Smooth muscle cell (in vitro differentiated cells): ENCODE results near the gene CTDP1. TPM values are rescaled to one million over a fixed set of nuclear protein-coding genes. Genes with fewer than 3 reads are reported as not detected.

Experiments used
- DNase-seq: peaks from one replicate; lab custom pipeline; 2025; ENCODE audit not compliant: unreplicated experiment; lab: John Stamatoyannopoulos, UW
- H2AFZ ChIP-seq: fragments of 200-600 bp; sonication (generic); 2 replicates; pipeline ENCODE4 v1.6.0; 2016; ENCODE audit warnings: antibody characterized with exemption, low read depth, mild to moderate bottlenecking
- H3F3A ChIP-seq: fragments of 200-600 bp; sonication (generic); 2 replicates; pipeline ENCODE4 v1.6.0; 2017; ENCODE audit warnings: antibody characterized with exemption, low read depth
- H3K27ac ChIP-seq: fragments of 200-600 bp; sonication (generic); 2 replicates; pipeline ENCODE4 v1.5.1; 2016; ENCODE audit warnings: low read depth, mild to moderate bottlenecking
- H3K27me3 ChIP-seq: fragments of 200-600 bp; sonication (generic); 2 replicates; pipeline ENCODE4 v1.6.1; 2016; ENCODE audit warnings: low read depth, mild to moderate bottlenecking
- H3K36me3 ChIP-seq: fragments of 200-600 bp; sonication (generic); 2 replicates; pipeline ENCODE4 v1.5.1; 2016; ENCODE audit warnings: low read depth
- H3K4me1 ChIP-seq: fragments of 200-600 bp; sonication (generic); 2 replicates; pipeline ENCODE4 v1.5.1; 2016; ENCODE audit warnings: low read depth
- H3K4me2 ChIP-seq: fragments of 200-600 bp; sonication (generic); 2 replicates; pipeline ENCODE4 v1.6.0; 2016; ENCODE audit warnings: mild to moderate bottlenecking
- H3K4me3 ChIP-seq: fragments of 200-600 bp; sonication (generic); 2 replicates; pipeline ENCODE4 v1.5.1; 2016; ENCODE audit warnings: mild to moderate bottlenecking
- H3K79me2 ChIP-seq: fragments of 200-600 bp; sonication (generic); 2 replicates; pipeline ENCODE4 v1.6.0; 2016; ENCODE audit warnings: low read depth, mild to moderate bottlenecking
- H3K9ac ChIP-seq: fragments of 200-600 bp; sonication (generic); 2 replicates; pipeline ENCODE4 v1.6.0; 2016; ENCODE audit warnings: low read depth
- H3K9me3 ChIP-seq: fragments of 200-600 bp; sonication (generic); replicated peaks from 2 replicates; pipeline ENCODE4 v1.5.1; 2016; ENCODE audit warnings: low read depth
- H4K20me1 ChIP-seq: fragments of 200-600 bp; sonication (generic); 2 replicates; pipeline ENCODE4 v1.6.0; 2016; ENCODE audit warnings: low read depth
- CTCF ChIP-seq: fragments of 200-600 bp; sonication (generic); IDR thresholded peaks from 2 replicates; pipeline ENCODE4 v1.5.1; 2017; ENCODE audit warnings: borderline replicate concordance, mild to moderate bottlenecking, antibody characterized with exemption; ENCODE audit not compliant: insufficient read depth, poor library complexity, severe bottlenecking
- WGBS: methylation state at CpG from one replicate; pipeline ENCODE4 v1.1.7; 2016; ENCODE audit warnings: low lambda C conversion rate; 5-methylcytosine and 5-hydroxymethylcytosine counted together
- polyA plus RNA-seq: library from polyadenylated mRNA; unstranded; fragments of >200 nt; fragmentation: Nextera tagmentation; extraction: Ambion mirVana; gene quantifications from 2 replicates; pipeline ENCODE4 v1.2.1, GENCODE V29; 2016
- total RNA-seq: library from RNA; depleted of rRNA; stranded (reverse); fragments of >200 nt; gene quantifications from 2 replicates; pipeline ENCODE4 v1.2.3, GENCODE V29; 2014

CTDP1 gene
- total and polyA plus RNA-seq, 2 experiments from 2014 or later = 14.1 to 18.4 TPM

- peaks cover 10% of the 10 kb centered on the region for H3K9me3 ChIP-seq
- no peaks in the 10 kb centered on the region for H3F3A ChIP-seq
- H2AFZ ChIP-seq = no peak overlapping the region
- no peaks in the 10 kb centered on the region for H3K79me2 ChIP-seq
- no peak overlapping the region for H3K9ac ChIP-seq
- H3K4me2 ChIP-seq = no peak overlapping the region
- no peak overlapping the region for H3K27ac ChIP-seq
- H3K27me3 ChIP-seq = no peaks in the 10 kb centered on the region
- H4K20me1 ChIP-seq = peaks cover 3% of the 10 kb centered on the region
- no peak for TF ChIP-seq CTCF
- no peaks in the 10 kb centered on the region for H3K4me1 ChIP-seq
- DNase-seq = no peak
- 96% methylated on average over 24 of the region's 24 CpGs for whole genome bisulfite sequencing
- H3K36me3 ChIP-seq = peaks cover 2% of the 10 kb centered on the region
- no peak overlapping the region for H3K4me3 ChIP-seq
Measured at GRCh38 chr18:79736846-79737245, 57.2 kb downstream of the CTDP1 start.

- no peak for TF ChIP-seq CTCF
- 96% methylated on average over 17 of the region's 17 CpGs for WGBS
- Histone ChIP-seq H3K36me3 (no peaks in the 10 kb centered on the region), H3K27me3 (no peaks in the 10 kb centered on the region), H3K4me3 (no peak overlapping the region), H3K79me2 (no peaks in the 10 kb centered on the region), H3K9me3 (peaks cover 5% of the 10 kb centered on the region), H2AFZ (no peak overlapping the region), H4K20me1 (peaks cover 3% of the 10 kb centered on the region), H3F3A (no peaks in the 10 kb centered on the region), H3K4me2 (no peak overlapping the region), H3K27ac (no peak overlapping the region), H3K4me1 (no peaks in the 10 kb centered on the region), H3K9ac (no peak overlapping the region)
- no peak for DNase-seq
Measured at GRCh38 chr18:79737426-79737825, 57.8 kb downstream of the CTDP1 start.

GRCh38 chr18:79738041-79738461 is 58.4 kb downstream of the CTDP1 start:
- no peak for DNase-seq
- no peak for TF ChIP-seq CTCF
- no peaks in the 10 kb centered on the region for H3K79me2 ChIP-seq

More at GRCh38 chr18:79738041-79738461, 58.4 kb downstream of the CTDP1 start:
- Histone ChIP-seq H3K4me3 (no peak overlapping the region), H3K9ac (no peak overlapping the region), H3K9me3 (no peaks in the 10 kb centered on the region), H3F3A (no peaks in the 10 kb centered on the region), H4K20me1 (peaks cover 3% of the 10 kb centered on the region), H3K36me3 (no peaks in the 10 kb centered on the region), H3K27me3 (no peaks in the 10 kb centered on the region), H3K4me1 (no peaks in the 10 kb centered on the region), H3K27ac (no peak overlapping the region), H2AFZ (no peak overlapping the region), H3K4me2 (no peak overlapping the region)
- 95% methylated on average over 20 of the region's 20 CpGs for WGBS
